ENCODE results near the gene SPRY4.
"Not testable (repeated sequence)": the region's sequence is repeated elsewhere in the genome, so short reads cannot be mapped to it uniquely, and the experiment has no call there.

The SPRY4 gene

GRCh38 chr5:142339781-142340180 is 15.0 kb upstream of the SPRY4 start:
- TF ChIP-seq, protein P1, sequence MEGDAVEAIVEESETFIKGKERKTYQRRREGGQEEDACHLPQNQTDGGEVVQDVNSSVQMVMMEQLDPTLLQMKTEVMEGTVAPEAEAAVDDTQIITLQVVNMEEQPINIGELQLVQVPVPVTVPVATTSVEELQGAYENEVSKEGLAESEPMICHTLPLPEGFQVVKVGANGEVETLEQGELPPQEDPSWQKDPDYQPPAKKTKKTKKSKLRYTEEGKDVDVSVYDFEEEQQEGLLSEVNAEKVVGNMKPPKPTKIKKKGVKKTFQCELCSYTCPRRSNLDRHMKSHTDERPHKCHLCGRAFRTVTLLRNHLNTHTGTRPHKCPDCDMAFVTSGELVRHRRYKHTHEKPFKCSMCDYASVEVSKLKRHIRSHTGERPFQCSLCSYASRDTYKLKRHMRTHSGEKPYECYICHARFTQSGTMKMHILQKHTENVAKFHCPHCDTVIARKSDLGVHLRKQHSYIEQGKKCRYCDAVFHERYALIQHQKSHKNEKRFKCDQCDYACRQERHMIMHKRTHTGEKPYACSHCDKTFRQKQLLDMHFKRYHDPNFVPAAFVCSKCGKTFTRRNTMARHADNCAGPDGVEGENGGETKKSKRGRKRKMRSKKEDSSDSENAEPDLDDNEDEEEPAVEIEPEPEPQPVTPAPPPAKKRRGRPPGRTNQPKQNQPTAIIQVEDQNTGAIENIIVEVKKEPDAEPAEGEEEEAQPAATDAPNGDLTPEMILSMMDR (IDR thresholded peaks at IDR 0.05; ENCODE audit: control insufficient read depth, insufficient read depth, low read depth, low read length, missing control alignments) = no peak
- no peak overlapping the region for H3K4me3 ChIP-seq (ENCODE audit: control insufficient read depth, low read depth, low read length)
- no peak for DNase-seq (ENCODE audit: low read depth)

DNA sequence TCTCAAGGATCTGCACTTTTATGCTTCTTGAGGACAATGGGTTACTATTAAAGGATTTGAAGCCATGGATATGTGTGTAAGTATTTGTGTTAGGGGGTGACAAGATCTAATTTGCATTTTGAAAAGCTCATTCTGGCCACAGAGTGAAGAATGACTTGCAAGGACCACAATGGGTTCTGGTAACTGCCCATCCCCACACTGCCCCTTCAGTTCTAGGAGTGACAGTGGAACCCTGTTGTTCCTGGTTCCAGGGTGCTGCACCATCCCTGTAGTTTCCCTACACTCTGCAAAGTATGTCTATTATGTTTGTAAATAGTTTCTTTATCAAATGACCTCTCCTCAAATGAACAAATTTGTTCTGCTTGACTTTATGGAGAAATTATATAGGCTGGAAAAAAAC is 9.7 kb upstream of the SPRY4 start:
- no peak for DNase-seq (ENCODE audit: low read depth)
- H3K4me3 ChIP-seq (ENCODE audit: control insufficient read depth, low read depth, low read length) = no peak overlapping the region
- TF ChIP-seq, protein P1 (IDR thresholded peaks at IDR 0.05; ENCODE audit: control insufficient read depth, insufficient read depth, low read depth, low read length, missing control alignments) = no peak

DNA sequence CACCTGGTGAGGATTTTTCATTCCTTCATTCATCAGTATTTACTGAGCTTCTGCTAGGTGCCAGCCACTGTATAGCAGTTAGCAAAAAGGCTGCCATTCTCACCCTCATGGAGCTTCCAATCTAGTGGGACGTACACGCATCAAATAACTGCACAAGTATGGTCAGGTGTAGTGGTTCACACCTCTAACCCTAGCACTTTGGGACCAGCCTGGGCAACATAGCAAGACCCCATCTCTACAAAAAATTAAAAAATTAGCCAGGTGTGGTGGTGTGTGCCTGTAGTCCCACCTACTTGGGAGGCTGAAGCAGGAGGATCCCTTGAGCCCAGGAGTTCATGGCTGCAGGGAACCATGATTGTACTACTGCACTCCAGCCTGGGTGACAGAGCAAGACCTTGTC is 8.9 kb upstream of the SPRY4 start:
- DNase-seq (ENCODE audit: low read depth); H3K4me3 ChIP-seq (ENCODE audit: control insufficient read depth, low read depth, low read length): not testable (repeated sequence)

GRCh38 chr5:142330444-142330843 is 5.6 kb upstream of the SPRY4 start:
- no peak for DNase-seq (ENCODE audit: low read depth)
- TF ChIP-seq, protein P1 (IDR thresholded peaks at IDR 0.05; ENCODE audit: control insufficient read depth, insufficient read depth, low read depth, low read length, missing control alignments) = no peak
- no peak overlapping the region for H3K4me3 ChIP-seq (ENCODE audit: control insufficient read depth, low read depth, low read length)

- no peak for DNase-seq (ENCODE audit: low read depth)
- TF ChIP-seq, protein P1 (IDR thresholded peaks at IDR 0.05; ENCODE audit: control insufficient read depth, insufficient read depth, low read depth, low read length, missing control alignments) = no peak
- no peak overlapping the region for H3K4me3 ChIP-seq (ENCODE audit: control insufficient read depth, low read depth, low read length)
Measured at GRCh38 chr5:142330026-142330425, 5.2 kb upstream of the SPRY4 start.

DNA sequence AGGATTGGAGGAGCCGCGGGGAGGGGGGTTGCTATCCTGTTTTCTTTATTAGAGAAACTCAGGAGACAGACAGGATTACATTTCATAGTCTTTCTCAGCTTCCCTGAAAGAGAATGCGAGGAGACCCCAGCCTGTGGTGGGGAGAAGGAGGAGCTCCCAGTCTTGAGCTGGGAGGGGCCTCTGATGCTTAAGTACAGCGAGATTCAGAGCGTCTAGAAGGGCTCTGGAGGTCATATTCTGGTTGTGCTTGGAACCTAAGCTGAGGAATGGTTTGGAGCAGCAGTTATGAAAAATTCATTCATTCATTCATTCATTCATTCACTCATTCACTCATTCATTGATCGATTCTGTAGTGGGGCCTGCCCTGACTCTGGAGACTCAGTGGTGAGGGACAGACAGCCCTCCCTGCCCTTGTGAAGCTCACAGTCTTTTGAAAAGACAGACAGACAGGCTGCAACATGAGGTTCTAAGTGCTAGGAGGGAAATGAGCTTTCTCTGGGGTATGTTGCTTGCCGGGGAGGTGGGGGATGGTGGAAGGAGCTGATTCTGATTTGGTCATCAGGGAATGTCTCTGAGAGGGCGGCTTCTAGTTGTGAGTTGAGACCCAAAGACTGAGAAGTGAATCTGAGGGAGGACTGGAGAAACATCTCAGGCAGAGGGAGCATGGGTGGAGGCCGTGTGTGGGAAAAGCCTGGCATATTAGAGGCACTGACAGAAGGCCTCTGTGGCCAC is 2.5 kb upstream of the SPRY4 start:
- H3K4me3 ChIP-seq (ENCODE audit: control insufficient read depth, low read depth, low read length) = no peak overlapping the region
- DNase-seq (ENCODE audit: low read depth) = peak; percentile 74
- TF ChIP-seq, protein P1 (IDR thresholded peaks at IDR 0.05; ENCODE audit: control insufficient read depth, insufficient read depth, low read depth, low read length, missing control alignments) = peak; percentile 48

DNA sequence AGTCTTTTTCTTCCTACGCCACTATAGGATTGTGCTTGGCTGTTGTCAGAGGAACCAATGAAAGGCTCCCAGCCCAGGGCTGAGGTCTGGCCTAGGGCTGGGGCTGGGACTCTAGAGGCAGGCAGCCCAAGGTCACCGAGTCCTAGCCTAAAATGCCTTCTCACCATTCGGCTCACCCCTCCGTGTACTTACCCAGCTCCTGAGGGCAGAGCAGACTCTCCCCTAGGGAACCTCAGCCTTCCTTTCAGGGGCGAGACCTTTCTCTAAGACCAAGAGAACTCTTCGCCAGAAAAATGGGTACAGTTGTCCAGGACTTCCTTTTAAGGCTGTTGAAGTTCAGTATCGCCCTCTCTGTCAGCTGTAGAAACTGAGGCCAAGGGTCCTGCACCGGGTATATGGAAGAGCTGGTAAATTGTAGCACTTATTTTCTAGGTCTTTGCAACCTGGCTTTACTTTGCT is 1.7 kb upstream of the SPRY4 start:
- no peak for DNase-seq (ENCODE audit: low read depth)
- no peak overlapping the region for H3K4me3 ChIP-seq (ENCODE audit: control insufficient read depth, low read depth, low read length)

More for the DNA sequence above, 1.7 kb upstream of the SPRY4 start:
- TF ChIP-seq, protein P1 (IDR thresholded peaks at IDR 0.05; ENCODE audit: control insufficient read depth, insufficient read depth, low read depth, low read length, missing control alignments) = no peak
